B cell (primary cell): ENCODE data around the gene MTHFD1L. TPM values are rescaled to one million over a fixed set of nuclear protein-coding genes. Genes with fewer than 3 reads are reported as not detected.
"Not testable (repeated sequence)": the region's sequence is repeated elsewhere in the genome, so short reads cannot be mapped to it uniquely, and the experiment has no call there.

Experiments
- ATAC-seq: fragments of 200-7000 bp; cut with Tn5 transposase; one replicate; pipeline ENCODE4 v1.10.0; 2021; ENCODE audit warnings: low read depth, mild to moderate bottlenecking, moderate number of reproducible peaks, moderate library complexity
- CTCF ChIA-PET: fragments of 350-600 bp; sonication (Branson Sonifier 250); formaldehyde crosslinking; loops from one replicate; lab custom pipeline; 2021; ENCODE audit warnings: antibody characterized with exemption, inconsistent platforms; lab: Charles Lee
- POLR2A ChIA-PET: fragments of 350-600 bp; sonication (Branson Sonifier 250); formaldehyde crosslinking; loops from one replicate; lab custom pipeline; 2021; ENCODE audit warnings: antibody characterized with exemption; lab: Charles Lee
- DNase-seq: peaks from one replicate; pipeline ENCODE4 v3.0.0; 2013
- H2AFZ ChIP-seq: 2 replicates; pipeline ENCODE4 v1.6.1; 2012; ENCODE audit warnings: mild to moderate bottlenecking, low read depth, low read length; ENCODE audit not compliant: insufficient read depth, poor library complexity, severe bottlenecking
- H3K27ac ChIP-seq, 2 donors: 1 replicate in 1 of 2; 2 replicates in 1 of 2; pipeline ENCODE4 v1.5.1; 2012 to 2013; ENCODE audit warnings: low read length in 2 of 2, mild to moderate bottlenecking in 2 of 2, moderate library complexity in 1 of 2
- H3K27me3 ChIP-seq, 4 experiments: fragments of 200-600 bp in 1 of 4; sonication (generic) in 1 of 4; replicated peaks in 1 of 4; 1 replicate in 2 of 4; 2 replicates in 2 of 4; pipeline versions ENCODE4 v1.6.1 to v1.7.0; 2013 to 2016; ENCODE audit warnings: low read length in 3 of 4, mild to moderate bottlenecking in 2 of 4, mixed read lengths in 1 of 4, moderate library complexity in 1 of 4; ENCODE audit not compliant: insufficient read depth in 4 of 4, control insufficient read depth in 3 of 4; ENCODE audit errors: control extremely low read depth in 1 of 4
- H3K36me3 ChIP-seq, 2 experiments: replicated peaks in 1 of 2; 1 replicate in 1 of 2; 2 replicates in 1 of 2; pipeline versions ENCODE4 v1.6.1 to v1.7.1; 2013; ENCODE audit warnings: low read length in 1 of 2; ENCODE audit not compliant: insufficient read depth in 2 of 2, control insufficient read depth in 1 of 2; ENCODE audit errors: control extremely low read depth in 1 of 2, extremely low read depth in 1 of 2
- H3K4me1 ChIP-seq, 2 donors: fragments of 200-600 bp in 1 of 2; sonication (generic) in 1 of 2; 1 replicate in 1 of 2; 2 replicates in 1 of 2; pipeline versions ENCODE4 v1.5.1 to v1.6.1; 2013 to 2017; ENCODE audit warnings: low read length in 2 of 2; ENCODE audit not compliant: control insufficient read depth in 2 of 2, insufficient read depth in 2 of 2
- H3K4me2 ChIP-seq: replicated peaks from 2 replicates; pipeline ENCODE3; 2012; ENCODE audit warnings: mild to moderate bottlenecking, low read depth, low read length; ENCODE audit not compliant: poor library complexity, severe bottlenecking
- H3K4me3 ChIP-seq, 5 experiments: fragments of 200-600 bp in 1 of 5; sonication (generic) in 1 of 5; 1 replicate in 3 of 5; 2 replicates in 2 of 5; pipeline versions ENCODE4 v1.5.1 to v1.7.0; 2011 to 2016; ENCODE audit warnings: low read length in 4 of 5, mild to moderate bottlenecking in 4 of 5, low read depth in 2 of 5, control low read depth in 1 of 5, moderate library complexity in 1 of 5; ENCODE audit not compliant: insufficient read depth in 1 of 5; ENCODE audit errors: control extremely low read depth in 1 of 5, extremely low read depth in 1 of 5
- H3K79me2 ChIP-seq: fragments of 200-600 bp; sonication (generic); one replicate; pipeline ENCODE4 v1.6.0; 2016; ENCODE audit warnings: low read length; ENCODE audit not compliant: control insufficient read depth, insufficient read depth
- H3K9ac ChIP-seq: fragments of 200-600 bp; sonication (generic); 2 replicates; pipeline ENCODE4 v1.6.1; 2017; ENCODE audit warnings: mild to moderate bottlenecking, low read length, moderate library complexity
- H3K9me3 ChIP-seq, 3 donors: one replicate each; pipeline versions ENCODE4 v1.6.1 to v1.7.1; 2013; ENCODE audit warnings: low read length in 2 of 3; ENCODE audit not compliant: control insufficient read depth in 2 of 3, insufficient read depth in 1 of 3; ENCODE audit errors: control extremely low read depth in 1 of 3
- H4K20me1 ChIP-seq: 2 replicates; pipeline ENCODE4 v1.6.0; 2012; ENCODE audit warnings: mild to moderate bottlenecking, low read length; ENCODE audit not compliant: insufficient read depth, control insufficient read depth, poor library complexity, severe bottlenecking
- H3K27ac Mint-ChIP-seq: one replicate; pipeline ENCODE4 v1.8.0; 2021; ENCODE audit warnings: mixed read lengths
- H3K27me3 Mint-ChIP-seq: one replicate; pipeline ENCODE4 v1.8.0; 2021; ENCODE audit warnings: mixed read lengths
- H3K4me1 Mint-ChIP-seq: one replicate; pipeline ENCODE4 v1.8.0; 2021; ENCODE audit warnings: mixed read lengths
- H3K4me3 Mint-ChIP-seq: one replicate; pipeline ENCODE4 v1.8.0; 2021; ENCODE audit warnings: mixed read lengths
- H3K9me3 Mint-ChIP-seq: one replicate; pipeline ENCODE4 v1.8.0; 2022; ENCODE audit warnings: mixed read lengths; ENCODE audit not compliant: insufficient read depth
- EZH2 ChIP-seq: IDR thresholded peaks from 2 replicates; pipeline ENCODE4 v1.6.1; 2012; ENCODE audit warnings: borderline replicate concordance, low read depth, mild to moderate bottlenecking, moderate library complexity, low read length; ENCODE audit not compliant: insufficient read depth, poor library complexity, severe bottlenecking
- WGBS: methylation state at CpG from one replicate; pipeline ENCODE4 v1.1.5; 2013; ENCODE audit warnings: missing lambda C conversion rate; ENCODE audit not compliant: insufficient coverage; 5-methylcytosine and 5-hydroxymethylcytosine counted together
- intact Hi-C: fragments of 100-400 bp; cut with micrococcal nuclease; formaldehyde crosslinking; loops from one replicate; pipeline ENCODE4 v1.10.0; 2022
- polyA plus RNA-seq: library from polyadenylated mRNA; depleted of rRNA; stranded (reverse); fragments of >200 nt; gene quantifications from 2 replicates; pipeline ENCODE4 v1.2.3, GENCODE V29; 2012
- total RNA-seq, 2 donors: library from RNA; stranded (reverse); fragments of 120-200 nt in 1 of 2; gene quantifications; 1 replicate in 1 of 2; 2 replicates in 1 of 2; pipeline versions ENCODE4 v1.2.3 to v1.2.4, GENCODE V29; 2013 to 2022
- TF ChIP-seq, protein P1 (sequence below): fragments of 200-600 bp; IDR thresholded peaks from one replicate; pipeline ENCODE4 v1.8.0; 2022; ENCODE audit warnings: antibody characterized with exemption, mild to moderate bottlenecking

The MTHFD1L gene
- total and polyA plus RNA-seq, 2 donors (not counting 1 experiment from before 2014, with no cell fraction given), result 2.9 to 16.1 TPM

DNA sequence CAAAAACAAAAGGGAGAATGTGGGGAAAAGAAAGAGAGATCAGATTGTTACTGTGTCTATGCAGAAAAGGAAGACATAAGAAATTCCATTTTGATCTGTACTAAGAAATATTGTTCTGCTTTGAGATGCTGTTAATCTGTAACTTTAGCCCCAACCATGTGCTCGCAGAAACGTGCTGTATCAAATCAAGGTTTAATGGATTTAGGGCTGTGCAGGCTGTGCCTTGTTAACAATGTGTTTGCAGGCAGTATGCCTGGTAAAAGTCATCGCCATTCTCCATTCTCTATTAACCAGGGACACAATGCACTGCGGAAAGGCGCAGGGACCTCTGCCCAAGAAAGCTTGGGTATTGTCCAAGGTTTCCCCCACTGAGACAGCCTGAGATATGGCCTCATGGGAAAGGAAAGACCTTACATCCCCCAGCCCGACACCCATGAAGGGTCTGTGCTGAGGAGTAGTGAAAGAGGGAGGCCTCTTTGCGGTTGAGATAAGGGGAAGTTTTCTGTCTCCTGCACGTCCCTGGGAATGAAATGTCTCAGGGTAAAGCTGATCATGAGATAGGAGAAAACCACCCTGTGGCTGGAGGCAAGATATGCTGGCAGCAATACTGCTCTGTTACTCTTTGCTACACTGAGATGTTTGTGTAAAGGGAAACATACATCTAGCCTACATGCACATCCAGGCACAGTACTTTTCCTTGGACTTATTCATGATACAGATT lies 3.9 kb upstream of the MTHFD1L start:
- peaks cover 15% of the 10 kb centered on the region for H3K4me1 Mint-ChIP-seq
- ATAC-seq, H3K9me3 Mint-ChIP-seq, intact Hi-C loops, H3K36me3 ChIP-seq, H3K79me2 ChIP-seq, H3K4me3 ChIP-seq, H3K27ac ChIP-seq, H2AFZ ChIP-seq, H3K27me3 ChIP-seq, H3K4me2 ChIP-seq, H3K27me3 Mint-ChIP-seq, H3K27ac Mint-ChIP-seq, CTCF ChIA-PET, H3K4me1 ChIP-seq, H4K20me1 ChIP-seq, H3K9me3 ChIP-seq, H3K9ac ChIP-seq, POLR2A ChIA-PET, H3K4me3 Mint-ChIP-seq: not testable (repeated sequence)
- WGBS, result 5% methylated on average over 4 of the region's 8 CpGs
- peak; percentile 25 for DNase-seq

DNA sequence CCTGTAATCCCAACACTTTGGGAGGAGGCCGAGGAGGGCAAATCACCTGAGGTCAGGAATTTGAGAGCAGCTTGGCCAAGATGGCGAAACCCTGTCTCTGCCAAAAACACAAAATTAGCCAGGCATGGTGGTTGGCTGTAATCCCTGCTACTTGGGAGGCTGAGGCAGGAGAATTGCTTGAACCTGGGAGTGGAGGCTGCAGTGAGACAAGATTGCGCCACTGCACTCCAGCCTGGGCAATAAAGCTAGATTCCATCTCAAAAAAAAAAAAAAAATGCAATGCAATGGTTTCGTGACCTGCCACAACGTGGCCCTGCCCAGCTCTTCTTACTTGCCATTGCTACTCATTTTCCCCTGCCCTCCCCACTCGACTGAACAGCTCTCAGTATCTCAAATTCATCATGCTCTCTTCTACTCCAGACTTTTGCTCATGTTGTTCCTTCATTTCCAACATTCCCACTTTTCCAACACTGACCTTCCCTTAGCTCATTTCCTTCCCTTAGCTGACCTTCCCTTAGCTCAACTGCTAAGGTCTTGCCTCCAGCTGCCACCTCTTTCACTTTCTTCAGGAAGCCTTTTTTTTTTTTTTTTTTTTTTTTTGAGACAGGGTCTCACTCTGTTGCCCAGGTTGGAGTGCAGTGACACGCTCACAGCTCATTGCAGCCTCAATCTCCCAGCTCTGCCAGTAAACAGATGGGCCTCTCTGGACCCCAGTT lies 2.1 kb upstream of the MTHFD1L start:
- Mint-ChIP-seq H3K4me3 (no peak overlapping the region), H3K9me3 (no peaks in the 10 kb centered on the region), H3K27me3 (no peaks in the 10 kb centered on the region), H3K4me1 (peaks cover 19% of the 10 kb centered on the region), H3K27ac (no peak overlapping the region)
- no peak for ATAC-seq
- Histone ChIP-seq H3K4me3 (no peak overlapping the region), H3K9me3 (no peaks in the 10 kb centered on the region), H3K9ac (no peak overlapping the region), H3K4me2 (no peak overlapping the region), H3K27ac (no peak overlapping the region), H3K4me1 (peaks cover 9 to 13% of the 10 kb centered on the region in 2 donors), H4K20me1 (no peaks in the 10 kb centered on the region), H3K27me3 (no peaks in the 10 kb centered on the region), H3K36me3 (no peaks in the 10 kb centered on the region), H2AFZ (no peak overlapping the region), H3K79me2 (no peaks in the 10 kb centered on the region)
- ChIA-PET POLR2A (interaction anchor here (0.6 kb wide), 1 partner anchor 395 kb away, joined by 4 read pairs; no protein-coding TSS in a partner anchor), CTCF (interaction anchor here (0.7 to 1.1 kb wide), 3 partner anchors 25 to 460 kb away, joined by 3 read pairs; no protein-coding TSS in a partner anchor)
- DNase-seq, result no peak
- intact Hi-C loops, result no loop called here
- no peak for TF ChIP-seq EZH2
- TF ChIP-seq, protein P1, sequence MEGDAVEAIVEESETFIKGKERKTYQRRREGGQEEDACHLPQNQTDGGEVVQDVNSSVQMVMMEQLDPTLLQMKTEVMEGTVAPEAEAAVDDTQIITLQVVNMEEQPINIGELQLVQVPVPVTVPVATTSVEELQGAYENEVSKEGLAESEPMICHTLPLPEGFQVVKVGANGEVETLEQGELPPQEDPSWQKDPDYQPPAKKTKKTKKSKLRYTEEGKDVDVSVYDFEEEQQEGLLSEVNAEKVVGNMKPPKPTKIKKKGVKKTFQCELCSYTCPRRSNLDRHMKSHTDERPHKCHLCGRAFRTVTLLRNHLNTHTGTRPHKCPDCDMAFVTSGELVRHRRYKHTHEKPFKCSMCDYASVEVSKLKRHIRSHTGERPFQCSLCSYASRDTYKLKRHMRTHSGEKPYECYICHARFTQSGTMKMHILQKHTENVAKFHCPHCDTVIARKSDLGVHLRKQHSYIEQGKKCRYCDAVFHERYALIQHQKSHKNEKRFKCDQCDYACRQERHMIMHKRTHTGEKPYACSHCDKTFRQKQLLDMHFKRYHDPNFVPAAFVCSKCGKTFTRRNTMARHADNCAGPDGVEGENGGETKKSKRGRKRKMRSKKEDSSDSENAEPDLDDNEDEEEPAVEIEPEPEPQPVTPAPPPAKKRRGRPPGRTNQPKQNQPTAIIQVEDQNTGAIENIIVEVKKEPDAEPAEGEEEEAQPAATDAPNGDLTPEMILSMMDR, result no peak
- WGBS, result 95% methylated on average over 5 of the region's 7 CpGs
